GM18873 (cell line): ENCODE measurements around the gene MISP.

ENCODE experiments used
- ATAC-seq: cut with Tn5 transposase; IDR thresholded peaks from one replicate; pipeline ENCODE4 v1.9.1; 2021; ENCODE audit warnings: mild to moderate bottlenecking, moderate library complexity, moderate number of reproducible peaks; ENCODE audit not compliant: unreplicated experiment, low FRiP score

MISP gene

GRCh38 chr19:769616-770015 lies 18.7 kb downstream of the MISP start:
- ATAC-seq = no peak

GRCh38 chr19:771332-771785 lies 20.4 kb downstream of the MISP start:
- ATAC-seq = no peak

- no peak for ATAC-seq
Measured at GRCh38 chr19:772063-772462, 21.2 kb downstream of the MISP start.

GRCh38 chr19:772730-773436 lies 22.0 kb downstream of the MISP start:
- ATAC-seq = no peak

- ATAC-seq = no peak
Measured at GRCh38 chr19:776549-776948, 25.6 kb downstream of the MISP start.

GRCh38 chr19:778910-779653 lies 28.2 kb downstream of the MISP start:
- ATAC-seq = no peak

- ATAC-seq = no peak
Measured at GRCh38 chr19:780935-781334, 30.0 kb downstream of the MISP start.

GRCh38 chr19:781800-782184 lies 30.9 kb downstream of the MISP start:
- ATAC-seq = no peak

- ATAC-seq = no peak
Measured at GRCh38 chr19:782185-782877, 31.4 kb downstream of the MISP start.

GRCh38 chr19:782878-783668 lies 32.2 kb downstream of the MISP start:
- ATAC-seq = no peak

- ATAC-seq = no peak
Measured at GRCh38 chr19:784541-784940, 33.6 kb downstream of the MISP start.

GRCh38 chr19:787536-787935 lies 36.6 kb downstream of the MISP start:
- ATAC-seq = no peak

- no peak for ATAC-seq
Measured at GRCh38 chr19:788686-788982, 37.7 kb downstream of the MISP start.

GRCh38 chr19:788983-789700 lies 38.2 kb downstream of the MISP start:
- ATAC-seq = no peak

- ATAC-seq = no peak
Measured at GRCh38 chr19:789701-790060, 38.8 kb downstream of the MISP start.

- ATAC-seq = no peak
Measured at GRCh38 chr19:791007-791566, 40.2 kb downstream of the MISP start.

GRCh38 chr19:791567-792305 lies 40.8 kb downstream of the MISP start:
- no peak for ATAC-seq

- no peak for ATAC-seq
Measured at GRCh38 chr19:792306-792885, 41.5 kb downstream of the MISP start.

GRCh38 chr19:793806-794205 lies 42.9 kb downstream of the MISP start:
- ATAC-seq = no peak
